AG04449 (cell line): ENCODE data around the gene ZNF69.
"Not testable (repeated sequence)": the region's sequence is repeated elsewhere in the genome, so short reads cannot be mapped to it uniquely, and the experiment has no call there.

ENCODE experiments used
- CTCF ChIA-PET: fragments of 350-600 bp; formaldehyde crosslinking; extraction: SDS; loops from one replicate; lab custom pipeline; 2021; ENCODE audit warnings: antibody characterized with exemption; lab: Yijun Ruan, JAX
- POLR2A ChIA-PET: fragments of 400-600, 350-600 bp; formaldehyde crosslinking; extraction: SDS; loops from one replicate; lab custom pipeline; 2020; ENCODE audit warnings: antibody characterized with exemption, inconsistent platforms; lab: Yijun Ruan, JAX
- DNase-seq: peaks from one replicate; pipeline ENCODE4 v3.0.0-alpha.2; 2010; ENCODE audit warnings: low read depth, low spot score
- H3K4me3 ChIP-seq: 2 replicates; pipeline ENCODE4 v1.5.1; 2011; ENCODE audit warnings: low read depth, mild to moderate bottlenecking, control low read depth, low read length
- CTCF ChIP-seq: IDR thresholded peaks from one replicate; pipeline ENCODE4 v1.5.1; 2011; ENCODE audit warnings: mild to moderate bottlenecking, moderate library complexity, low read length, control low read depth, inconsistent platforms; ENCODE audit not compliant: insufficient read depth; ENCODE audit errors: missing control alignments

Gene ZNF69

GRCh38 chr19:11853358-11853757 lies 34.2 kb upstream of the ZNF69 start:
- TF ChIP-seq CTCF: no peak
- CTCF ChIA-PET: interaction anchor here (0.9 to 1.0 kb wide), 2 partner anchors 9 to 28 kb away, joined by 3 read pairs; no protein-coding TSS in a partner anchor

GRCh38 chr19:11856596-11857250 lies 30.9 kb upstream of the ZNF69 start:
- H3K4me3 ChIP-seq: no peak overlapping the region
- TF ChIP-seq CTCF: no peak
- ChIA-PET CTCF (interaction anchor here (1.0 to 2.2 kb wide), 3 partner anchors 9 to 60 kb away, joined by 4 to 8 read pairs (median 5); no protein-coding TSS in a partner anchor), POLR2A (no interaction called here)
- no peak for DNase-seq

More at GRCh38 chr19:11853358-11853757, 34.2 kb upstream of the ZNF69 start:
- no peak for DNase-seq
- POLR2A ChIA-PET: no interaction called here
- H3K4me3 ChIP-seq: no peak overlapping the region

- TF ChIP-seq CTCF: no peak
Observed at GRCh38 chr19:11860721-11861120, 26.9 kb upstream of the ZNF69 start.

GRCh38 chr19:11861301-11861700 lies 26.3 kb upstream of the ZNF69 start:
- TF ChIP-seq CTCF: no peak
- CTCF ChIA-PET: no interaction called here
- no peak overlapping the region for H3K4me3 ChIP-seq
- no peak for DNase-seq
- POLR2A ChIA-PET: no interaction called here

More at GRCh38 chr19:11860721-11861120, 26.9 kb upstream of the ZNF69 start:
- ChIA-PET POLR2A (no interaction called here), CTCF (no interaction called here)
- DNase-seq: no peak
- no peak overlapping the region for H3K4me3 ChIP-seq

- H3K4me3 ChIP-seq, POLR2A ChIA-PET, CTCF ChIA-PET, DNase-seq: not testable (repeated sequence)
Observed at GRCh38 chr19:11867766-11868165, 19.8 kb upstream of the ZNF69 start.

GRCh38 chr19:11868188-11868587 lies 19.4 kb upstream of the ZNF69 start:
- DNase-seq: no peak
- TF ChIP-seq CTCF: no peak
- POLR2A ChIA-PET: no interaction called here
- CTCF ChIA-PET: no interaction called here
- H3K4me3 ChIP-seq: no peak overlapping the region
